RWPE1 (cell line): ENCODE measurements around the gene CDA.

Source experiments
- CTCF ChIA-PET: fragments of 350-600 bp; sonication (Branson Sonifier 250); formaldehyde crosslinking; extraction: SDS; loops from one replicate; lab custom pipeline; 2021; lab: Yijun Ruan, JAX
- POLR2A ChIA-PET: fragments of 400-600 bp; formaldehyde crosslinking; extraction: SDS; loops from one replicate; lab custom pipeline; 2020; ENCODE audit warnings: antibody characterized with exemption; ENCODE audit not compliant: low non-redundant PET; lab: Yijun Ruan, JAX
- DNase-seq: peaks from one replicate; pipeline ENCODE4 v3.0.0; 2012; ENCODE audit warnings: low spot score
- H3K27ac ChIP-seq: fragments of 450-650 bp; 2 replicates; pipeline ENCODE4 v1.5.1; 2017
- TF ChIP-seq, protein P1 (sequence below): fragments of 450-650 bp; conservative IDR thresholded peaks from 2 replicates; pipeline ENCODE4 v1.5.1; 2017; ENCODE audit warnings: low read depth, mild to moderate bottlenecking

CDA gene

DNA sequence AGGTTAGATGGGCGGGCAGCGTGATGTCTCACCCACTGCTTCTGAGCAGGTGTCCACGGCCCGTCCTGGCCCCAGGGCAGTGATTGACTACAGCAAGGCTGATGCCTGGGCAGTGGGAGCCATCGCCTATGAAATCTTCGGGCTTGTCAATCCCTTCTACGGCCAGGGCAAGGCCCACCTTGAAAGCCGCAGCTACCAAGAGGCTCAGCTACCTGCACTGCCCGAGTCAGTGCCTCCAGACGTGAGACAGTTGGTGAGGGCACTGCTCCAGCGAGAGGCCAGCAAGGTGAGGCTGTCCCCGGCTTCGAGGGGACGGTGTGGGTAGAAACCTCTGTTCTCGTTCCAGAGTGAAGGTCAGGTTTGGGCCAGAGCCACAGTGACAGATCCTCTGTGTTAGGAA lies 60.0 kb downstream of the CDA start:
- TF ChIP-seq, protein P1, sequence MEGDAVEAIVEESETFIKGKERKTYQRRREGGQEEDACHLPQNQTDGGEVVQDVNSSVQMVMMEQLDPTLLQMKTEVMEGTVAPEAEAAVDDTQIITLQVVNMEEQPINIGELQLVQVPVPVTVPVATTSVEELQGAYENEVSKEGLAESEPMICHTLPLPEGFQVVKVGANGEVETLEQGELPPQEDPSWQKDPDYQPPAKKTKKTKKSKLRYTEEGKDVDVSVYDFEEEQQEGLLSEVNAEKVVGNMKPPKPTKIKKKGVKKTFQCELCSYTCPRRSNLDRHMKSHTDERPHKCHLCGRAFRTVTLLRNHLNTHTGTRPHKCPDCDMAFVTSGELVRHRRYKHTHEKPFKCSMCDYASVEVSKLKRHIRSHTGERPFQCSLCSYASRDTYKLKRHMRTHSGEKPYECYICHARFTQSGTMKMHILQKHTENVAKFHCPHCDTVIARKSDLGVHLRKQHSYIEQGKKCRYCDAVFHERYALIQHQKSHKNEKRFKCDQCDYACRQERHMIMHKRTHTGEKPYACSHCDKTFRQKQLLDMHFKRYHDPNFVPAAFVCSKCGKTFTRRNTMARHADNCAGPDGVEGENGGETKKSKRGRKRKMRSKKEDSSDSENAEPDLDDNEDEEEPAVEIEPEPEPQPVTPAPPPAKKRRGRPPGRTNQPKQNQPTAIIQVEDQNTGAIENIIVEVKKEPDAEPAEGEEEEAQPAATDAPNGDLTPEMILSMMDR = no peak
- no peak for DNase-seq
- CTCF ChIA-PET = interaction anchor here (0.7 kb wide), 1 partner anchor 436 kb away, joined by 6 read pairs; no protein-coding TSS in a partner anchor
- POLR2A ChIA-PET = no interaction called here
- H3K27ac ChIP-seq = peak overlapping the region; percentile 13

DNA sequence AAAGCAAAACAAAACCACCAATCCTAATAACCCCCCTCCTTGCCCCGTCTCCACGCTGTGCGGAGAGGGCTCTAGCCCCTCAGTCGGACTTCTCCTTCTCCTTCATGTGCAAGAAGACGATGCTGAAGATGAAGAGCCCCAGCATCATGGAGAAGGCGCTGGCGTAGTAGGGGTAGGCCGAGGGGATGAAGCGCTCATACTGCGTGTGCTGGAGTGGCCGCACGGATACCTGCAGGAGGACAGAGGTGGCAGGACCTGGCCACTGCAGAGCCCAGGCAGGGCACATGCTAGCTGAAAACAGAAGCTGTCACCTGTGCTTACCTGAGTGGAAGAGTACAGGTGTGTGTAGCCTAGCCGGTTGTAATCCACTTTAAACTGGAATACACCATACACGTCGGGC lies 63.4 kb downstream of the CDA start:
- CTCF ChIA-PET = no interaction called here
- no peak overlapping the region for H3K27ac ChIP-seq
- POLR2A ChIA-PET = no interaction called here
- TF ChIP-seq, protein P1 = no peak
- DNase-seq = no peak

DNA sequence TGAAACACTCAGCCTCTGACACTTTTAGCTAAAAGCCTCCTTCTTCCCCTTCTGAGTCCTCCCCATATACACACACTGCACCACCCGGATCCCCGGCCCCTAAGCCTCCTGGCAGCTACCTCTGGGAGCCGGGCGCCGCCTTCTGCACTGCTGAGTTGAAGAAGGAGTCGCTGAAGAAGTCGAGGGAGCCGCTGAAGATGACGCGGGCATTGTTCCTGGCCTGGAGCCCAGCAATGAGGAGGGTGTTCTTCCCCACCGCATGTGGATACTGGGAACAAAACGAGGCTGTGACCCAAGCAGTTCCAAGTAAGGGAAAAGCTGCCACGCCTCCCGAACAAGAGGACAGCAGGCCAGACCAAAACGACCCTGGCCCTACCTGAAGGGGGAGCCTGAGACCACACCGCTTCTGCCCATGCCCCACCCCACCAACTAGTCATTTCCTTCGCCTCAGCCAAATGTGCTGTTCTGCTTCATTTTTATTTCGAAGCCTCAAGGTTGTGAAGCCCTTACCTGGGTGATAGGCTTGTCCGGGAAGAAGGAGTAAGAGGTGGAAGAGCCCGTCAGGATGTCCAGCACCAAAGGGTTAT lies 65.3 kb downstream of the CDA start:
- no peak for DNase-seq
- ChIA-PET POLR2A (no interaction called here), CTCF (no interaction called here)
- TF ChIP-seq, protein P1 = no peak
- H3K27ac ChIP-seq = 0 out of 2 replicates have a peak overlapping the region, but pooled peaks have one; percentile 8

DNA sequence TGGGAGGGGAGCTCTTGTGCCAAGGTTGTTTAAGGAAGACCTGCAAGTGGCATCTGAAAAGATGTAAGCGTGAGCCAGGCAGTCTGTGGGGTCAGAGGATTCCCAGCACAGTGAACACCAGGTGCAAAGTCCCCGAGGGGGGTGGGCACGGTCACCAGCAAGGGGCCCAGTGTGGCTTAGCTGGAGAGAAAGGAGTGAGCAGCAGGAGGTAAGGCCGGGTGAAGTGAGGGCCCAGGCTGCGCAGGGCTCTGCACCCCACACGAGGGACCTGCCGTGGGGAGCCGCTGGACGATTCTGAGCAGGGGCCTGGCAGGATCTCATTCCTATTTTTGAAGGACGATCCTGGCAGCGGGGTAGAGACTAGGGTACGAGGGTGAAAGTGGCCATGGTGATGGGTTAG lies 68.1 kb downstream of the CDA start:
- TF ChIP-seq, protein P1 = no peak
- POLR2A ChIA-PET = no interaction called here
- CTCF ChIA-PET = no interaction called here
- H3K27ac ChIP-seq = no peak overlapping the region
- DNase-seq = no peak

DNA sequence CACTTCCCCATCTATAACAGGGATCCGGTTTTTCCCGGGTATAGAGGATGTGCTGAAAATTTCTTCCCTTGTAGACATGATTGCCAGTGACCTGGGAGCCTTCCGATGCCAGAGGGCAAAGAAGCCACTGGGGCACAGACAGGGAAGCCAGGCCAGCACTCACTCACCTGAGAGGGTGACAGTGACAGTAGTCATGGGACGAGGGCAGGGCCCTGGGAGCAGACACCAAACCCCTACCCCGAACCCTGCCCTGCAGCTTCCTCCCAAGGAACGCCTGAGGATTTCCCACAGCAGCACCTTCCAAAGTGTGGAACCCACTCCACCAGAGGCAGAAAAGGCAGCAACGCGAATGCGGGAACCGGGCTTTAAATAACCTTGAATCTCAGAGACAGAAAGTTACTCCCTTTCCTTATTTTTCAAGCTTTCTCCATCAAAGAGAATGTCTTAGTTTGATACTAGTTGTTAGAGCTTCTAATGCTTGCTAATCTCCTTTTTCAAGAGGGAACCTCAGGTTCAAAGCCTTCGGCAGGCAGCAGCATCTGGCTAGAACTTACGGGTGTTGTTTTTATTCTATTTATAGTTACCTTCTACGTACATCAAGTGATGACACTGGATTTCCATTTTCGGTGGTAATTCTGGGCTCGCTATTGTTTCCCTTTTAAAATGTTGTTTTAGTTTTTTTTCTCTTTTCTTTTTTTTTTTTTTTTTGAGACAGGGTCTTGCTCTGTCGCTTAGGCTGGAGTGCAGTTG lies 69.4 kb downstream of the CDA start:
- H3K27ac ChIP-seq = no peak overlapping the region
- no peak for DNase-seq
- TF ChIP-seq, protein P1 = no peak
- CTCF ChIA-PET = no interaction called here
- POLR2A ChIA-PET = no interaction called here

DNA sequence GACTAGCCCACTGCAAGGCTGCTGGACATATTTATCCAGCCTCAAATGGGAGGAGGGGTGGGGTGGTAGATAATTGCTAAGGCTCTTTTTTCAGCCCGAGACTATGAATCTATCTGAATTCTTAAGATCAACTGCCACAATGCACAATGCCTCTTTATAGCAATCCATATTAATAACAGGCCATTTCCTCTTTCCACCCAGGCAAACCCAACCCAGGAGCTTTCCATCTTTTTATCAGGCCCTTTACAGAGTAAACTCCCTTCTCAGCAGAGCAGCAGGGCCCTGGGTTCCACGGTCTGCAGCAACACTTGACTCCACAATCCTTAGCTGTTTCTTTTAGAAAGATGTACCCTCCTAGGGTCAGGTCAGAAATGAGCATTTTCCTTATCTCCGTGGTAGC lies 71.5 kb downstream of the CDA start:
- ChIA-PET POLR2A (no interaction called here), CTCF (no interaction called here)
- peak overlapping the region; percentile 76 for H3K27ac ChIP-seq
- no peak for DNase-seq
- TF ChIP-seq, protein P1 = no peak
